ENCODE data around the gene FOXS1. TPM values are rescaled to one million over a fixed set of nuclear protein-coding genes. Genes with fewer than 3 reads are reported as not detected.

Gene FOXS1
- total and polyA plus RNA-seq, 10 donors = 1.4 to 5.7 (median 2.1) TPM

GRCh38 chr20:31823360-31824124, 21.9 kb downstream of the FOXS1 start:
- DNase-seq = no peak
- WGBS, 5 donors = 53 to 68% (median 59%) methylated on average over 10 to 14 of the region's 14 CpGs
- no peaks in the 10 kb centered on the region for H3K9me3 ChIP-seq
- H3K36me3 ChIP-seq = no peaks in the 10 kb centered on the region
- peak overlapping the region in 1 of 8 donors; percentile 2 for H3K4me3 ChIP-seq
- H3K4me1 ChIP-seq = peaks cover 3 to 31% (median 13%) of the 10 kb centered on the region in 6 donors
- H3K27me3 ChIP-seq (replicated peaks in 1 of 7) = peaks cover 0 to 6% (median 0%) of the 10 kb centered on the region in 7 donors
- no peak for TF ChIP-seq POLR2A (IDR thresholded peaks at IDR 0.05)
- TF ChIP-seq POLR2AphosphoS5 (IDR thresholded peaks at IDR 0.05) = peak in 1 of 3 donors; percentile 22
- no peak for TF ChIP-seq CTCF (IDR thresholded peaks at IDR 0.05 in 8 of 11, conservative IDR thresholded peaks at IDR 0.05 in 3 of 11)
- H3K27ac ChIP-seq = peak overlapping the region in 3 of 8 donors; percentile 1 to 48 (median 26)
- intact Hi-C loops (cut with DNase I; ENCODE audit: low total_unique reads) = no loop called here

- Histone ChIP-seq H3K4me1 (peaks cover 3 to 25% (median 11%) of the 10 kb centered on the region in 6 donors), H3K9me3 (no peaks in the 10 kb centered on the region), H3K27ac (peak overlapping the region in 1 of 8 donors; percentile 48), H3K36me3 (no peaks in the 10 kb centered on the region), H3K27me3 (replicated peaks in 1 of 7) (peaks cover 0 to 6% (median 0%) of the 10 kb centered on the region in 7 donors), H3K4me3 (peak overlapping the region in 1 of 8 donors; percentile 46)
- intact Hi-C loops (cut with DNase I; ENCODE audit: low total_unique reads) = no loop called here
- TF ChIP-seq POLR2A (IDR thresholded peaks at IDR 0.05) (no peak), POLR2AphosphoS5 (IDR thresholded peaks at IDR 0.05) (peak in 2 of 3 donors; percentile 53 to 63), CTCF (IDR thresholded peaks at IDR 0.05 in 8 of 11, conservative IDR thresholded peaks at IDR 0.05 in 3 of 11) (peak; percentile 95 to 100 (median 99))
- WGBS, 5 donors = 5 to 10% (median 6%) methylated on average over 23 to 29 of the region's 29 CpGs
- DNase-seq = peak; percentile 94
Observed at GRCh38 chr20:31822421-31823330, 22.7 kb downstream of the FOXS1 start.

GRCh38 chr20:31821427-31821826, 24.0 kb downstream of the FOXS1 start:
- DNase-seq = no peak

More at GRCh38 chr20:31821427-31821826, 24.0 kb downstream of the FOXS1 start:
- 47 to 65% (median 60%) methylated on average over 4 to 5 of the region's 5 CpGs for WGBS, 5 donors
- TF ChIP-seq CTCF (IDR thresholded peaks at IDR 0.05 in 8 of 11, conservative IDR thresholded peaks at IDR 0.05 in 3 of 11) (no peak), POLR2A (IDR thresholded peaks at IDR 0.05) (no peak), POLR2AphosphoS5 (IDR thresholded peaks at IDR 0.05) (no peak)
- no peak overlapping the region for H3K27ac ChIP-seq
- H3K4me3 ChIP-seq = no peak overlapping the region
- H3K27me3 ChIP-seq (replicated peaks in 1 of 7) = peaks cover 0 to 6% (median 0%) of the 10 kb centered on the region in 7 donors
- no peaks in the 10 kb centered on the region for H3K9me3 ChIP-seq
- intact Hi-C loops (cut with DNase I; ENCODE audit: low total_unique reads) = no loop called here
- no peaks in the 10 kb centered on the region for H3K36me3 ChIP-seq
- peaks cover 3 to 25% (median 11%) of the 10 kb centered on the region in 6 donors for H3K4me1 ChIP-seq

Data from spleen (tissue), 11 donors.